ENCODE results near the gene SMTN.
A peak's percentile ranks its signal among the peaks of the same experiment; 100 is the strongest.

- TF ChIP-seq POLR2AphosphoS5 (IDR thresholded peaks at IDR 0.05) (peak; percentile 97 to 99 (median 98)), POLR2A (IDR thresholded peaks at IDR 0.05) (peak; percentile 86 to 96)
- TF ChIP-seq, protein P1, sequence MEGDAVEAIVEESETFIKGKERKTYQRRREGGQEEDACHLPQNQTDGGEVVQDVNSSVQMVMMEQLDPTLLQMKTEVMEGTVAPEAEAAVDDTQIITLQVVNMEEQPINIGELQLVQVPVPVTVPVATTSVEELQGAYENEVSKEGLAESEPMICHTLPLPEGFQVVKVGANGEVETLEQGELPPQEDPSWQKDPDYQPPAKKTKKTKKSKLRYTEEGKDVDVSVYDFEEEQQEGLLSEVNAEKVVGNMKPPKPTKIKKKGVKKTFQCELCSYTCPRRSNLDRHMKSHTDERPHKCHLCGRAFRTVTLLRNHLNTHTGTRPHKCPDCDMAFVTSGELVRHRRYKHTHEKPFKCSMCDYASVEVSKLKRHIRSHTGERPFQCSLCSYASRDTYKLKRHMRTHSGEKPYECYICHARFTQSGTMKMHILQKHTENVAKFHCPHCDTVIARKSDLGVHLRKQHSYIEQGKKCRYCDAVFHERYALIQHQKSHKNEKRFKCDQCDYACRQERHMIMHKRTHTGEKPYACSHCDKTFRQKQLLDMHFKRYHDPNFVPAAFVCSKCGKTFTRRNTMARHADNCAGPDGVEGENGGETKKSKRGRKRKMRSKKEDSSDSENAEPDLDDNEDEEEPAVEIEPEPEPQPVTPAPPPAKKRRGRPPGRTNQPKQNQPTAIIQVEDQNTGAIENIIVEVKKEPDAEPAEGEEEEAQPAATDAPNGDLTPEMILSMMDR (IDR thresholded peaks at IDR 0.05): peak; percentile 90 to 98 (median 94)
These were observed 26.2 kb downstream of the SMTN start, which contains the start of gene SELENOM for GRCh38 chr22:31107178-31107893.
